ENCODE data around the gene RPL38.

- TF ChIP-seq CTCF (tag by site-specific recombination; IDR thresholded peaks at IDR 0.05) (no peak), ZNF639 (tag by site-specific recombination; IDR thresholded peaks at IDR 0.05) (no peak)
These were observed 22.8 kb downstream of the RPL38 start for GRCh38 chr17:74226252-74226651.

Measured in HEK293 (cell line).